ACC112 (cell line): ENCODE data around the gene PLCB2.

Experiments used
- H2AFZ ChIP-seq: fragments of 200-600 bp; sonication (generic); one replicate; pipeline ENCODE4 v1.6.0; 2017; ENCODE audit warnings: antibody characterized with exemption, low read length; ENCODE audit not compliant: unreplicated experiment
- H3K27ac ChIP-seq: fragments of 200-600 bp; sonication (generic); 2 replicates; pipeline ENCODE4 v1.5.1; 2014; ENCODE audit warnings: low read depth, mild to moderate bottlenecking, antibody characterized with exemption, low read length, moderate library complexity
- H3K27me3 ChIP-seq: fragments of 200-600 bp; sonication (generic); 2 replicates; pipeline ENCODE4 v1.6.1; 2014; ENCODE audit warnings: mild to moderate bottlenecking, antibody characterized with exemption, low read length, moderate library complexity, mixed read lengths; ENCODE audit not compliant: insufficient read depth
- H3K36me3 ChIP-seq: fragments of 200-600 bp; sonication (generic); 2 replicates; pipeline ENCODE4 v1.6.1; 2016; ENCODE audit warnings: mild to moderate bottlenecking, antibody characterized with exemption, low read length, moderate library complexity, mixed read lengths; ENCODE audit not compliant: insufficient read depth
- H3K4me1 ChIP-seq: fragments of 200-600 bp; sonication (generic); one replicate; pipeline ENCODE4 v1.6.1; 2016; ENCODE audit warnings: low read length, mixed read lengths; ENCODE audit not compliant: insufficient read depth, unreplicated experiment, control insufficient read depth
- H3K4me3 ChIP-seq: fragments of 200-600 bp; sonication (generic); 2 replicates; pipeline ENCODE4 v1.5.1; 2014; ENCODE audit warnings: mild to moderate bottlenecking, low read depth, low read length
- H3K79me2 ChIP-seq: fragments of 200-600 bp; sonication (generic); one replicate; pipeline ENCODE4 v1.6.0; 2016; ENCODE audit warnings: low read length; ENCODE audit not compliant: control insufficient read depth, unreplicated experiment, insufficient read depth

PLCB2 gene

GRCh38 chr15:40278026-40278425 is 29.7 kb downstream of the PLCB2 start:
- Histone ChIP-seq H3K27ac (no peak overlapping the region), H3K79me2 (no peaks in the 10 kb centered on the region), H3K36me3 (no peaks in the 10 kb centered on the region), H3K4me1 (peaks cover 6% of the 10 kb centered on the region), H3K4me3 (no peak overlapping the region), H3K27me3 (peaks cover 41% of the 10 kb centered on the region), H2AFZ (no peak overlapping the region)

GRCh38 chr15:40277471-40277870 is 30.3 kb downstream of the PLCB2 start:
- no peak overlapping the region for H3K27ac ChIP-seq
- peaks cover 6% of the 10 kb centered on the region for H3K4me1 ChIP-seq
- H3K36me3 ChIP-seq, result no peaks in the 10 kb centered on the region
- H3K79me2 ChIP-seq, result no peaks in the 10 kb centered on the region
- no peak overlapping the region for H3K4me3 ChIP-seq
- H3K27me3 ChIP-seq, result peaks cover 36% of the 10 kb centered on the region
- H2AFZ ChIP-seq, result no peak overlapping the region

DNA sequence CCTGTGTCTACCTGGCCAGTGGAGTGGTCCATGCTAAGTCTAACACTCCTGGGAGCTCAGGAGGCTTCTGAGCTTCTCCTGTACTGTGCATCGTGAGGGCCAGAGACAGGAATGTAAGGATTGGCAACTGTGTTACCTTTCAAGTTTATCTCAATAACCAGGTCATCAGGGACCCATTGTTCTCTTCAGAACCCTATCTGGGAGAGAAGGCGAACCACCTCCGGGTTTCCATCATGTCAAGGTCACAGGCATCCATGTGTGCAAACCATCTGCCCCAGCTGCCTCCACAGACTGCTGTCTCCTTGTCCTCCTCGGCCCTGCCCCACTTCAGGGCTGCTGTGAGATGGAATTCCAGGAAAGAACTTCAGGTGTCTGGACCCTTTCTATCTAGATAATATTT is 30.8 kb downstream of the PLCB2 start:
- peaks cover 6% of the 10 kb centered on the region for H3K4me1 ChIP-seq
- H2AFZ ChIP-seq, result no peak overlapping the region
- no peaks in the 10 kb centered on the region for H3K79me2 ChIP-seq
- no peaks in the 10 kb centered on the region for H3K36me3 ChIP-seq
- H3K27me3 ChIP-seq, result peaks cover 30% of the 10 kb centered on the region
- H3K4me3 ChIP-seq, result no peak overlapping the region
- H3K27ac ChIP-seq, result no peak overlapping the region

DNA sequence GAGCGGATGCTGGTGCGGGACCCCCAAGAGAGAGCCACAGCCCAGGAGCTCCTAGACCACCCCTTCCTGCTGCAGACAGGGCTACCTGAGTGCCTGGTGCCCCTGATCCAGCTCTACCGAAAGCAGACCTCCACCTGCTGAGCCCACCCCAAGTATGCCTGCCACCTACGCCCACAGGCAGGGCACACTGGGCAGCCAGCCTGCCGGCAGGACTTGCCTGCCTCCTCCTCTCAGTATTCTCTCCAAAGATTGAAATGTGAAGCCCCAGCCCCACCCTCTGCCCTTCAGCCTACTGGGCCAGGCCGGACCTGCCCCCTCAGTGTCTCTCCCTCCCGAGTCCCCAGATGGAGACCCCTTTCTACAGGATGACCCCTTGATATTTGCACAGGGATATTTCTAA is 31.8 kb downstream of the PLCB2 start:
- H3K4me1 ChIP-seq, result peaks cover 6% of the 10 kb centered on the region
- H3K27me3 ChIP-seq, result peaks cover 21% of the 10 kb centered on the region
- no peak overlapping the region for H2AFZ ChIP-seq
- H3K79me2 ChIP-seq, result no peaks in the 10 kb centered on the region
- H3K36me3 ChIP-seq, result no peaks in the 10 kb centered on the region
- no peak overlapping the region for H3K27ac ChIP-seq
- no peak overlapping the region for H3K4me3 ChIP-seq

- H3K36me3 ChIP-seq, result no peaks in the 10 kb centered on the region
- peaks cover 17% of the 10 kb centered on the region for H3K27me3 ChIP-seq
- H2AFZ ChIP-seq, result no peak overlapping the region
- H3K27ac ChIP-seq, result no peak overlapping the region
- H3K4me1 ChIP-seq, result peaks cover 6% of the 10 kb centered on the region
- H3K79me2 ChIP-seq, result no peaks in the 10 kb centered on the region
- H3K4me3 ChIP-seq, result no peak overlapping the region
These were observed 32.2 kb downstream of the PLCB2 start for GRCh38 chr15:40275523-40275922.

DNA sequence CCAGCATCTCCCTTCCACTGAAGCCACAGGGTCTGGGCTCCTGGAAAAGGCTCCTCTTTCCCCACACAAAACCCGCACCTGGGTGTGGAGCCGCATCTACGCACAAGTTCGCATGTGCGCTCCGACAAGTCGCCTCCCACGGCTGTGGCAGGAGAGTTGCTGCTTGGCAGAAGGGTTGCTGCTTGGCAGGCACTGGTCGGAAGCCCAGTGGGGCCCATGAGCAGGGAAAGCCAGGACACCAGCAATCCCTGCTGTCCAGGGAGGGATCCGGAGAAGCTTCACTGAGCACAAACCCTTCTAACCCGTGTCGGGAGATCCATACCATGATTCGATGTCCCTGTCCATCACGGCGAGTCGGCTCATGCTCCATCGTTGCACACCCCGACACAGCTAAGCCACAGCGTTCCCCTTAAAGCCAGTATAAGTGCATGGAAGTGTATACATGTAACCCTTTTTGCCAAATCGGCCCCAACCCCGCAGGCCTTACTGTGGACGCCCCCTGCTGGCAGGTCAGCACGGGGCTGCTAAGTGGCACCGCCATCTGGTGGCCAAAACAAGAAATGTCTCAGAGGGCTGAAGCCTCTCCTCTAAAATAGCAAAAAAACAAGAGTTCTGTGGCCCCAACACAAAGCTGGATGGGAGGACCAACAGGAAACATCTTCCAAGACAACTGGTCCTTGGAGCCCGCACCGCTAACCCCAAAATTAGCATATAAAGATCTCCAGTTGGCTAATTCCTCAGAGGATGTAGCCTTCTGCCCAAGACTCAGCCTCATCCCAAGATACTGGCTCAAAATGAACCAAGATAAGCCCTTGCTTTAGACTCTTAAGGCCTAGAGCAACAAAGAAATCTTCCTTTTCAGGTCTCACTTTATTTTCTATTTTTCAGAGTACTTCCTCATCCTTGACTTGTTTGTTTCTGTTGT is 33.1 kb downstream of the PLCB2 start:
- H3K27ac ChIP-seq, result no peak overlapping the region

GRCh38 chr15:40273428-40273827 is 34.3 kb downstream of the PLCB2 start:
- Histone ChIP-seq H3K27me3 (0 out of 2 replicates have a peak, but pooled peaks cover 1% of the 10 kb centered on the region), H3K79me2 (no peaks in the 10 kb centered on the region), H3K36me3 (no peaks in the 10 kb centered on the region), H3K4me1 (peaks cover 6% of the 10 kb centered on the region), H3K27ac (no peak overlapping the region), H3K4me3 (no peak overlapping the region), H2AFZ (no peak overlapping the region)

More for the DNA sequence above, 33.1 kb downstream of the PLCB2 start:
- Histone ChIP-seq H3K79me2 (no peaks in the 10 kb centered on the region), H3K36me3 (no peaks in the 10 kb centered on the region), H3K4me3 (no peak overlapping the region), H3K4me1 (peaks cover 6% of the 10 kb centered on the region), H3K27me3 (0 out of 2 replicates have a peak, but pooled peaks cover 9% of the 10 kb centered on the region), H2AFZ (peak overlapping the region; percentile 36)

GRCh38 chr15:40272485-40273056 is 35.2 kb downstream of the PLCB2 start:
- Histone ChIP-seq H3K27me3 (no peaks in the 10 kb centered on the region), H3K4me1 (peaks cover 3% of the 10 kb centered on the region), H2AFZ (no peak overlapping the region), H3K4me3 (no peak overlapping the region), H3K36me3 (no peaks in the 10 kb centered on the region), H3K79me2 (no peaks in the 10 kb centered on the region), H3K27ac (no peak overlapping the region)

- H3K36me3 ChIP-seq, result no peaks in the 10 kb centered on the region
- H3K4me3 ChIP-seq, result no peak overlapping the region
- no peaks in the 10 kb centered on the region for H3K27me3 ChIP-seq
- H2AFZ ChIP-seq, result no peak overlapping the region
- no peaks in the 10 kb centered on the region for H3K79me2 ChIP-seq
- peaks cover 7% of the 10 kb centered on the region for H3K4me1 ChIP-seq
- no peak overlapping the region for H3K27ac ChIP-seq
These were observed 35.9 kb downstream of the PLCB2 start for GRCh38 chr15:40271685-40272484.

DNA sequence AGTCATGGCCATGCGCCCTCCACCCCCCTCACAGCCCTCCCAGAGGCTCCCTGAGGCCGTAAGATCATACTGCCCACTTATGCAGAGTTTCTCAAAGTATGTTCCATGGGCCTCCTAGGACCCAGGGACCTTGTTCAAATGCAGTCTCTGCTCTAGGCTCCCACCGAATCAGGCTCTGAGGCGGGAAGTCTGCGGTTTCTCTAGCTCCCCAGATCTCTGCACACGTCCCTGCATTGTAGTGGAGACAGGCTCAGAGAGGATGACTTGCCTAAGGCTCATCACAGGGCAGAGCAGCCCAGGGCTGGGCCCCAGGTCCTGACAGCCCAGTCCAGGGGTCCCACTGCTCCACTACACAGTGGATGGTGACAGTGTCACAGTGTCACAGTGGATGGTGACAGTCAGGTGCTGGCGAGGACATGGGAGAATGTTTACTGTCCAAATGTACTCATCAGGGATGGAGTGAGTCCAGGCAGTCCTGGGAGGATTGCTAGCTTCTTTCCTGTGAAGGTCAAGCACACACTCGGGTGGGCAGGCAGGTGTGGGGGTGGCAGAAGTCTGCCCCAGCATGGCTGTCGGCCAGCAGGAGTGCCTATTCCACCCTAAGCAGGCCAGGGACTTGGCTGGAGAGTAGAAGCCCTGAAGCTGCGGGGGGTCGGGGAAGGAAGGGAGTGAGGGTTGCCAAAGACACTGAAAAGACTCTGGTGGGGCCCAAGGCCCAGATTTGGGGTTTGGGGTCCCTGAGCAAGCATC is 37.3 kb downstream of the PLCB2 start:
- H2AFZ ChIP-seq, result no peak overlapping the region
- no peak overlapping the region for H3K4me3 ChIP-seq
- no peak overlapping the region for H3K27ac ChIP-seq
- H3K79me2 ChIP-seq, result no peaks in the 10 kb centered on the region
- H3K36me3 ChIP-seq, result no peaks in the 10 kb centered on the region
- peaks cover 15% of the 10 kb centered on the region for H3K4me1 ChIP-seq
- no peaks in the 10 kb centered on the region for H3K27me3 ChIP-seq
